ENCODE data around the gene OR4D1.

Gene OR4D1

GRCh38 chr17:58153671-58154070, 5.5 kb downstream of the OR4D1 start:
- DNase-seq (ENCODE audit: low read depth in 2 of 2) = no peak

DNA sequence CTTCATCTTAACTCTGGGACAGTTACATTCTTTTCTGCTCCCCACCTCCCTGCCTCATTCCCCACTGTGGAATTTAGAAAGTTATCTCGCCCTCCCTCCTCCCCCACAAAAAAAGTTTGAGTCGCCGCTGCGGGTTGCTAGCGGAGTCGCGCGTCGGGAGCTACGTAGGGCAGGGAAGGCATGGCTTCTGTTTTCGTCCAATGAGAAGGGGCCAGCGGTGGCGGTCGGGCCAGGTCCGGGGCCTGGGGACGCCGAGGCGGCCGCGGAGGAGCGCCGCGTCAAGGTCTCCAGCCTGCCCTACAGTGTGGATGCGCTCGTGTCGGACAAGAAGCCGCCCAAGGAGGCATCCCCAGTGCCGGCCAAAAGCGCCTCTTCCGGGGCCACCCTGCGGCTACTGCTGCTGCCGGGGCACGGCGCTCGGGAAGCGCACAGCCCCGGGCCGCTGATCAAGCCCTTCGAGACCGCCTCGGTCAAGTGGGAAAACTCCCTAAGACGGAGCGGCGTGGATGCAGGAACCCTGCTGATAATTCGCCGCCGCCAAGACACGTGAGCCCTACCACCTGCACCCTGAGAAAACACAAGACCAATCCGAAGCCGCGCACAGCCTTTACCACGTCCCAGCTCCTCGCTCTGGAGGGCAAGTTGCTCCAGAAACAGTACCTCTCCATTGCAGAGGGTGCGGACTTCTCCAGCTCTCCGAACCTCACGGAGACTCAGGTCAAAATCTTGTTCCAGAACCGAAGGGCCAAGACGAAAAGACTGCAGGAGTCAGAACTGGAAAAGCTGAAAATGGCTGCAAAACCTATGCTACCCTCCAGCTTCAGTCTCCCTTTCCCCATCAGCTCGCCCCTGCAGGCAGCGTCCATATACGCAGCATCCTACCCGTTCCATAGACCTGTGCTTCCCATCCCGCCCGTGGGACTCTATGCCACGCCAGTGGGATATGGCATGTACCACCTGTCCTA, 8.9 kb downstream of the OR4D1 start:
- peak; percentile 23 to 56 for DNase-seq (ENCODE audit: low read depth in 2 of 2)

DNA sequence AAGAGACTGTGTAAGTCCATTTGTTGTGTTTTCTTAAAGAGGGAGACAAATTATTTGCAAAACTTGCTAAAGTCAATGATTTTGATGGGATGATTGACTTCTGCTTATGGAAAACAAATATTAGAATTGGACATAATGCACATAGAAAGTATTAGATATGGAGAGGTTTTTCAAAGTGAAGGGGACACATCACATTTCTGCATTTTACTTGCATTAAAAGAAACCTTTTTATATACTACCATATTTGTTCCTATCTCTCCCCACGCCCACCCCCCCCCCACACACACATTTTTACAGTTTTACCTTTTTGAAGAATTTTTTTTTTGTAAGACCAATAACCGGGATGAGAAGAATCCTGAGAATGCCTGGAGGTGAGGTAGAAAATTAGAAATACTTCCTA, 10.0 kb downstream of the OR4D1 start:
- no peak for DNase-seq (ENCODE audit: low read depth in 2 of 2)

DNA sequence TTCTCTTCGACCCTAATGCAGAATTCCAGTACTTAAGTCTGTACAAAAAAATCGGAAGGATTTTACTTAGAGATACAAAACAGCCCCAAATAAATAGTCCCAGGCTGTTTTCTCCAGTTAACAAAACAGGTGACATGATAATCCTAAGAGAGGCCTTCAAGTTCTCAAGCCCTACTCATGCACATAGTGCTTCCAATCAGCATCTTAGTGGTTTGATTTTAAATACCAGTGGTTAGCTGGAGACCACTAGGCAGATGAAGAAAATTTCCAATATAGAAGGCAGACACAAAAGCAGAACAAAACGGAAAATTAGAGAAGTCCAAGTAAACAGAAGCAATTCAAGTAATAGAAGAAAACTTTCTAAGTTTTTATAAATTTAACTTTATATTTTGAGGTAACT, 13.4 kb downstream of the OR4D1 start:
- no peak for DNase-seq (ENCODE audit: low read depth in 2 of 2)

- DNase-seq (ENCODE audit: low read depth in 2 of 2) = no peak
Measured at GRCh38 chr17:58165981-58166380, 17.8 kb downstream of the OR4D1 start.

DNA sequence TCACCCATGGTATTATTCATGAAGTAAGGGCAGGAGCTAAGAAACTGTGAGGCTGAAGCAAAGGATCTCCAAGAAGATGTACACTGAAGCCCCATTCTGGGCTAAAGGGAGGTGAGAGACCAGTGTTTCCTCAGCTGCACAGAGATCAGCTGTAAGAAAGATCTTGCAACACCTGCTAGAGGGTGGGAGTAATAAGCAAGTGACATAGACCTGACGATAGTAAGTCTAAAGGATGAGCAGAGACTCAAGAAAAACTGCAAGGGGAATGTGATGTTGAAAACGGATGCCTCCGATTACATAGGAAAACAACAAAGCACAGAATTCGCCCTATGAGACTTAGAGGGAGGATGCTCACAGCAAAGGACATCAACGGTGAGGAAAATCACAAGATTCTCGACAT, 18.5 kb downstream of the OR4D1 start, which contains the start of gene OR4D2:
Gene OR4D2 (plus strand): TSS at position 301 of the 400 bp plus-strand sequence. CDS start 2,674 bp downstream, outside the sequence.
- DNase-seq (ENCODE audit: low read depth in 2 of 2) = no peak

DNA sequence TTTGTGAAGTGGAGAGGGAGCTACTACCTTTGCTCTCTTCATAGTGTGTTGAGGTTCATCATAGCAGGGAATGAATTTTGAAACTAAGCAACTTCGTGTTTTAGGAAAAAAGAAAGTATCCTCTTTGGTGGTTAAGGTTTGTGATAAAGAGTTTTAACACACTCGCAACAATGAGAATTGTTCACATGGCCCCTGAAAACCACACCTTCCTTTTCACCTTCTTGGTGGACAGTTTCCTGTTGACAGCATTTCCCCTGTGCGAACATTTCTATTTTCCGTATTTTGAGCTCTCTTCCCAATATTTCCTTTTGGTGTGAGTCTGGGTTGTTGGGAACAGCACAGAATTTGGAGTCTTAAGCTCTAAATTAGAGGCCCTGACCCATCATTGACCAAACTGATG, 22.4 kb downstream of the OR4D1 start:
- no peak for DNase-seq (ENCODE audit: low read depth in 2 of 2)

DNA sequence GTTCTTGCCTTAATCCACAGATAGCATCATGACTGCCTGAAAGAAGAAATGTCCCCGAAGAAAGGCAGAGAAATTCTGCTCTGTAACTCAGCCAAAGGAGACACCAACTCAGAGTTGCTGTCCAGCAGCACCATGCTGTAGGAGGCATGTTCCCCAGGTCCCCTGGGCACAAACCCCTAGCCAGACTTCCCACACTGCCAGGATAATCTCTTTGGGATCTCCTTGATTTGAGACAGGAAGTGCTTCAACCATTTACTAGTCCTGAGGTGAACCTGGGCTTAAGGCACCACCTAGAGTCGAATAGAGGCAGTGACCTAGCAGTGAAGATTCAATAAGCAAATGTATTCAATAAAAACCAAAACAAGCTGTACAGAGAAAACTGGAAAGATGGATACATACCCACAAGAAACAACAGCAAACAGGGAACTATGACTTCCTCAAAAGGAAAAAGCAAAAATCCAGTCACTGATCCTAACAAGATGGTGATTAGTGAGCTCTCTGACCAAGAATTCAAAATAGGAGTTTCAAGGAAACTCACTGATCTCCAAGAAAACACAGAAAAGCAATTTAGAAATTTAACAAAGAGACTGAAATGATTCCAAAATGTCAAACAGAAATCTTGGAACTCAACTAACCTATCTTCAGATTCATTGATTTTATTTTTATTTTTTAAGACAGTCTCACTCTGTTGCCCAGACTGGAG, 24.3 kb downstream of the OR4D1 start:
- DNase-seq (ENCODE audit: low read depth in 2 of 2) = peak in 1 of 2 donors; percentile 14

DNA sequence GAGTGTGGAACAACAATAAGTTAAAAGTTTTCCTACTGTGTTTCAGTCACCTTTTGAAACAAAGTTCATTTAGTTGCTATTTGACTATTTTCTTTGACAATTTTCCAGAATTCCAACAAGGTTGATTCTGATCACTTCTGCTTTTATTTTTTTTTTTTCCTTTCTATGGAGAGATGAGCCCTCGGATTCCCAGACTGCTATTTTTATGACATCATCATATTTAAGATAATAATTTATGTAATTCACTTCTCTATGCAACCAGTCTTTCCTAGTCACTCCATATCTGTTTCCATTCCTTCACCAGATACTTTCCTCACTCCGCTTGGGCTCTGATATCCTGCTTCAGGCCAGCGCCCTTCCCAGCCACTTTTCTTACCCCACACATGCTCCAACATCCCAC, 26.7 kb downstream of the OR4D1 start:
- no peak for DNase-seq (ENCODE audit: low read depth in 2 of 2)

DNA sequence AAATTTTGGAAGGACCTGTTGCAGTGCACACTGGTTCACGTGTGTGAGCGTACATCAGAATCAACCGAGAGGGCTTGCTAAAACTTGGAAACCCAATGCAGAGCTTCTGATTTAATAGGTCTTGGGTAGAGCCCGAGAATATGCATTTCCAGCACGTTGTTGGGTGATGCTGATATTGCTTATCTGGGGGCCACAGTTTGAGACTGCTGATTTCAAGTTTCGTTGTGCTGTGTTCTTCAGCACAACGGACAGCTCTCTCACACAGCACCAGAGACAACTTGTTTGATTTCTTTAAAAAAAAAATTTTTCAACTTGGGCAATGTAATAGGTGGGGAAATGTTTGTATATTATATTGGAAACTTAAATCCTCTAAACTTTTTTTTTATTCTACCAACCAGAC, 28.0 kb downstream of the OR4D1 start:
- no peak for DNase-seq (ENCODE audit: low read depth in 2 of 2)

- DNase-seq (ENCODE audit: low read depth in 2 of 2) = no peak
Measured at GRCh38 chr17:58181796-58182195, 33.6 kb downstream of the OR4D1 start.

DNA sequence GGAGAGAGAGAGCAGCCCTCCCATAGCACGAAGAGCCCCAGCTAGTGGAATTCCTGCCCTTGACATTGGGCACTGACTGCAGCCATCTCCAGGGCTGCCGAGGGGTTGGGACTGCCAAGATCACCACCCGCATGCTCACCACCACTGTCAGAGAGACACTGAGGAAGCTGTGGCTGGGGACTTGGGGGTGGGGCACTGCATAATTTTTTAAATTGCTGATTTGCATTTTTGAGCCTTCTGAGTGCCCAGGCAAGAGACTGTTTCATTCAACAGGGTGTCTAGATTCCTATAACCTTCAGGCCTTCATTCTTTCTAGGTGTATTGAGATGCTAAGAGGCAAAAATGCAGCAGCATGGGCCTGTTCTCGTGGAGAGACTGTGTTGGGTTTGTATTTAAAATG, 35.3 kb downstream of the OR4D1 start:
- DNase-seq (ENCODE audit: low read depth in 2 of 2) = no peak

- no peak for DNase-seq (ENCODE audit: low read depth in 2 of 2)
Measured at GRCh38 chr17:58184308-58184985, 36.3 kb downstream of the OR4D1 start.

- no peak for DNase-seq (ENCODE audit: low read depth in 2 of 2)
Measured at GRCh38 chr17:58184986-58185761, 37.0 kb downstream of the OR4D1 start.

DNA sequence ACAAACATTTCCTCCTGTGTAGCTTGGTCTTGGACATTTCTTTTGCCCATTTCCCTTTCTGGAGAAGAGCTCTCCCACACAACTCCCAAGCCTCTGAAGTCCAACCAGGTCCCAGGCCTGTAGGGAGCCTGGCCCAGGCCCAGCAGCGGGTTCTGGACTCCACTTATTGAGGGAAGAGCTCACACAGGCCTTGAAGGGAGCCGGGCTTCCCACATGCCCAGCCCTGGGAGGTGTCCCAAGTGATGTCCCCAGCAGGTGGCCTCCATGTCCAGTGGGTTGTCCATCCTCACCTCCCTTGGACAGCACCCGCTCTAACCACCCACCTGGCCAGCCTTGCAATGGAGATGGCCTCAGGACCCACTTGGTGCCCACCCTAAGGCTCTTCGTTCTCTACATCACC, 38.4 kb downstream of the OR4D1 start:
- DNase-seq (ENCODE audit: low read depth in 2 of 2) = no peak

DNA sequence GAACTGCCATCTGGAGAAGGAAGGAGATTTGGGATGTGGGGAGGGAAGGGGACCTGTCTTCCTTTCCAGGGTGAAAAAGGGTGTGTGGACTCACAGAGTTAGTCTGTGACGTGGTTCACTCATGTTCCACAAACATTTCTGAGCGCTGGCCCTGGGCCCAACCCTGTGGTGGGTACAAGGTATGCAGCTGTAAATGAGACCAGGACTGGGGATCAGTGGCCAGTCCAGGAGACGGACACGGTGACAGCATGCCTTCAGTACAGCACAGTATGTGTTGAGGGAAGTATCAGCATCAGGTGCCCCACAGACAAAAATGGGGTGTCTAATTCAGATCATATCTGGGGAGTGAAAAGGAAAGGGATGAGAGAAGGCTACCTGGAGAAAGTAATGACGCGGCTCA, 38.9 kb downstream of the OR4D1 start:
- DNase-seq (ENCODE audit: low read depth in 2 of 2) = no peak

- no peak for DNase-seq (ENCODE audit: low read depth in 2 of 2)
Measured at GRCh38 chr17:58187675-58188074, 39.5 kb downstream of the OR4D1 start.

DNA sequence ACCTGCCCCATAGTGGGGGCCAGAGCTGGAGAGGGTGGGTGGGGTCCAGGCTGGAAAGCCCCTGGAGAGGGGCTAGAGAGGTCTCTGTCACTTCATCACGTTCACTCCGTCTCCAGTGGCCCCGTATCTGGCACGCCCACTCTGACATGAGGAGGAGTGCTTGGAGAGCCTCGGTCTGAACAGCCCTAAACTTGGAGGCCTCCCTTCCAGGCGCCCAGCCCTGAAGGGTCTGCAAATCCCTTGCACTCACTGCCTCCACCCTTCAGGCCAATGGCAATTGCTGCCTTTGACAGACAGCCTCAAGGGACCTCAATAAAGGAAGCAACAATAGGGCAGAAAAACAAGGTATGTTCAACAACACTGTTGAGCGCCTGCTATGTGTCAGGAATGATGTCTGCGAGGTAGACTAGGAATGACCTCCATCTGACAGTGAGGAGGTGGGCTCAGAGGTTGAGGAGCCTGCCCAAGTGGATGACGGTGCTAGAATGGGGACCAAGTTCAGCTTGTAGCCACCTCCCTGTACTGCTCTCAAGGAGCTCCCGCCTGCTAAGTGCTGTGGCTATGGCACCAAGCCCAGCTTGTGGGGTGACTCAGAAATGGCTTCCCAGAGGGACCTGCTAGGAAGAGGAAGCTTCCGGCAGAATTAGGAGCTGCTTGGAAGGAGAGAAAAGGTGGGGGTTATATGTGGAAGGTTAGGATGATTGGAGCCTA, 41.4 kb downstream of the OR4D1 start:
- no peak for DNase-seq (ENCODE audit: low read depth in 2 of 2)

GRCh38 chr17:58191241-58191896, 43.2 kb downstream of the OR4D1 start:
- no peak for DNase-seq (ENCODE audit: low read depth in 2 of 2)

GRCh38 chr17:58192612-58193011, 44.4 kb downstream of the OR4D1 start, which contains the start of gene EPX:
Gene EPX (plus strand): TSS chr17:58192726. CDS start chr17:58192847, 121 bp downstream.
- DNase-seq (ENCODE audit: low read depth in 2 of 2) = no peak

Measured in activated CD4-positive, alpha-beta T cell treated with anti-CD3 and anti-CD28 coated beads for 24 hours (primary cell).